Sciatic nerve (tissue), 2 donors: ENCODE results near the gene SBK3. TPM values are rescaled to one million over a fixed set of nuclear protein-coding genes. Genes with fewer than 3 reads are reported as not detected.
"Not testable (repeated sequence)": the region's sequence is repeated elsewhere in the genome, so short reads cannot be mapped to it uniquely, and the experiment has no call there.

Experiments used
- ATAC-seq: fragments of 200-7000 bp; cut with Tn5 transposase; one replicate; pipeline ENCODE4 v1.9.1; 2020; ENCODE audit warnings: mild to moderate bottlenecking, moderate library complexity
- DNase-seq: peaks from one replicate; pipeline ENCODE4 v3.0.0-alpha.2; 2020; ENCODE audit warnings: low spot score
- intact Hi-C: fragments of 100-400 bp; cut with DNase I; formaldehyde crosslinking; loops from one replicate; pipeline ENCODE4 v1.14.2; 2022
- total RNA-seq: library from RNA; stranded (reverse); fragmentation: NEBNext Ultra II Directional; extraction: Animal tissue kit (Norgen Biotek cat#: 25700); gene quantifications from one replicate; pipeline ENCODE4 v1.2.1, GENCODE V29; 2021
- donor health status: DM: no; HTN: no; CAD: no.
- donor health status: DM: no; HTN: no; CAD: no.

The SBK3 gene
- total RNA-seq, 1 donor from 2014 or later = 0.53 TPM

DNA sequence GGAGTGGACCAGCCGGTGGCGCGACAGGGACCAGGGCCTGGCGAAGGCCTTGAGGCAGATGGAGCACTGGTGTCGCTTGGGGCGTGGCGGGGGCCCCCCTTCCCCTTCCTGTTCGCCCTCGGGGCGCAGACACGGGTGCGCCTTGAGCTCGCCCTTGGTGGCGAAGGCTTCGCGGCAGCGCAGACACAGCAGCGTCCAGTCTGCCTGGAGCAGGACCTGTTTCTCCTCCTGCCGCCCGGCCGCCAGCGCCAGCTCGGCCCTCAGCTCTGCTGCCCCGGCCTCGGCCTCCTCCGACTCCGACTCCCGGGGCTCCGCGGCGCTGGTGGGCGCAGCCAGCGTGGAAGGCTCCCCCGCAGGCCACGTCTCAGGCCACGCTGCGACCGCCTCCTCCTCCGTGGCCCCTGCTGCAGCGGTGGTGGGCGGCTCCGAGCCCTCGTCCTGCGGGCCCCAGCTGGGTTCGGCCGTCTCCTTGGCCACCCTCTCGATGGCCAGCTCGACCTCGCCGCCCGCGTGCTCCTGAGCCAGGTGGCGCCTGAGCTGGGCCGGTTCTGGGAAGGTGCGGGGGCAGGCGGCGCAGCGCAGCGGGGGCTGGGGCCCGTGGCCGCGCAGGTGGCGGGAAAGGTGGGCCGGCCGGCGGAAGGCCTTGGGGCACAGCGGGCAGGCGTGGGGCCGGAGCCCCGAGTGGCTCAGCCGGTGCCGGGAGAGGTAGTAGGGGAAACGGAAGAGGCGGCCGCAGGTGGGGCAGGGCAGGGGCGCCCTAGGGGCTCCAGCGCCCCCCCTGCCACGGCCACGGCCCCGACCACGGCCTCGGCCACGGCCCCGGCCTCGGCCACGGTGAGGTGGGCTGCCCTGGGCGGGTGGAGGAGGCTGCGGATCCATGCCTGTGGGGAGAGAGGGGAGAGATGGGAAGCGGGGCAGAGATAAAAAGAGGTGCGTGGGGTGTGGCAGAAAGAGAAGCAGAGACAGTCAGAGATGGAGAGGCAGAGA is 33.7 kb upstream of the SBK3 start:
- ATAC-seq = no peak
- DNase-seq = no peak
- intact Hi-C loops = no loop called here

DNA sequence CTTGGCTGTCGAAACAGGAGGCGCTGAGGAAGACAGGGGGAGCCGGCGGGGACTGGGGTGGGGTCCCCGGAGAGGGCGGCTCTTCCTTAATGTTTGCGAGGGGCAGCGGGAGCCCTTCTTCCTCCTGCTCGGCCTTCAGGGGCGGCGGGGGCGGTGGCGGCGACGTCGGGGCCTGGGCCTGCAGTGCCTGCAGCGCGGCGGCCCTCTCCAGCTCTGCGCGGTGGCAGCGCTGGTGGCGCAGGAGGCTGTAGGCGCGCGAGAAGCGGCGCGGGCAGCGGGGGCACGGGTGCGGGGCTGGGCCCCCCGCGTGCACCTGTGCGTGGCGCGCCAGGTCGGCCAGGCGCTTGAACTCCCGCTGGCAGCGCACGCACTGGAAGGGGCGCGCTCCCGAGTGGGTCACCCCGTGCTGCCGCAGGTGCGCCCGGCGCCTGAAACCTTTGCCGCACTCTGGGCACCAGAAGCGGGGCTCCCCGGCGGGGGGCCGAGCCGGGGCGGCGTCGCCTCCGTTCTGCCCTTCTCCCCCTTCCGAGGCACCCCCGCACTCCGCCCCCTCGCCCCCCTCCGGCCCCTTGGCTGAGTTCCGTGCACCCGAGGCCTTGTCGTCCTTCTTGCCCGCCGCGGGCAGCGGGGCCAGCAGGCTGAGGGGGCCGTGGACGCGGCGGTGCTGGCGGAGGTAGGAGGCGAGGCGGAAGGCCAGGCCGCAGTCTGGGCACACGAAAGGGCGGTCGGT is 32.9 kb upstream of the SBK3 start:
- intact Hi-C loops = no loop called here
- DNase-seq (no peak), ATAC-seq (no peak)

DNA sequence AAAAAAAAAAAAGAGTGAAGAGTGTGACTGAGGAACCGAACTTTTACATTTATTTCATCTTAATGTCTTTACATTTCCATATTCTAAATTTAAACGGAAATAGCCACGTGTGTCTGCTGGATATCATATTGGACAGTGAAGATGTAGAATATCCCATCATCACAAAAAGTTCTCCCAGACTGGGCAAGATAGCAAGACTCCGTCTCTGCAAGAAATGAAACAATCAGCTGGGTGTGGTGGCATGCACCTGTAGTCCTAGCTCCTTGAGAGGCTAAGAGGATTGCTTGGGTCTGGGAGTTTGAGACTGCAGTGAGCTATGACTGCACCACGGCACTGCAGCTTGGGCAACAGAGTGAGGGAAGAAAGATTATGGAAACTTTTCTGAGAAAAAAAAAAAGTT is 31.4 kb upstream of the SBK3 start:
- intact Hi-C loops = no loop called here
- ATAC-seq (no peak), DNase-seq (no peak)

DNA sequence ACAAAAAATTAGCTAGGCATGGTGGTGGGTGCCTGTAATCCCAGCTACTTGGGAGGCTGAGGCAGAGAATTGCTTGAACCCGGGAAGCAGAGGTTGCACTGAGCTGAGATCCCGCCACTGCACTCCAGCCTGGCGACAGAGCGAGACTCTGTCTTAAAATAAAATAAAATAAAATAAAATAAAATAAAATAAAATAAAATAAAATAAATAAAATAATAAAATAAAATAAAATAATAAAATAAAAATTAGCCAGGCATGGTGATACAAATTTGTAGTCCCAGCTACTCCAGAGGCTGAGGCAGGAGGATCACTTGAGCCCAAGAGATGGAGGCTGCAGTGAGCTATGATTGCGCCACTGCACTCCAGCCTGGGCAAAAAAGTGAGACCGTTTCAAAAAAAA is 28.6 kb upstream of the SBK3 start:
- DNase-seq, ATAC-seq, intact Hi-C loops: not testable (repeated sequence)

DNA sequence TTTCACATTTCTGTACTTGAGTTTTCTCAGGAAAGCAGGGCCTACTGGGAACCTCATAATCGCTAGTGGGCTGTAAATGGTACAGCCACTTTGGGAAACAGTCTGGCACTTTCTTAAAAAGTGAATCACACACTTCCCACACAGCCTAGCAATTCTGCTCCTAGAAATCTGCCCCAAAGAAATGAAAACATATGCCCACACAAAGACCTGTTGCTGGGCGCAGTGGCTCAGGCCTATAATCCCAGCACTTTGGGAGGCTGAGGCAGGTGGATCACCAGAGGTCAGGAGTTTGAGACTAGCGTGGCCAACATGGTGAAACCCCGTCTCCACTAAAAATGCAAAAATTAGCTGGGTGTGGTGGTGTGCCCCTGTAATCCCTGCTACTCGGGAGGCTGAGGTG is 24.1 kb upstream of the SBK3 start:
- DNase-seq, ATAC-seq, intact Hi-C loops: not testable (repeated sequence)

DNA sequence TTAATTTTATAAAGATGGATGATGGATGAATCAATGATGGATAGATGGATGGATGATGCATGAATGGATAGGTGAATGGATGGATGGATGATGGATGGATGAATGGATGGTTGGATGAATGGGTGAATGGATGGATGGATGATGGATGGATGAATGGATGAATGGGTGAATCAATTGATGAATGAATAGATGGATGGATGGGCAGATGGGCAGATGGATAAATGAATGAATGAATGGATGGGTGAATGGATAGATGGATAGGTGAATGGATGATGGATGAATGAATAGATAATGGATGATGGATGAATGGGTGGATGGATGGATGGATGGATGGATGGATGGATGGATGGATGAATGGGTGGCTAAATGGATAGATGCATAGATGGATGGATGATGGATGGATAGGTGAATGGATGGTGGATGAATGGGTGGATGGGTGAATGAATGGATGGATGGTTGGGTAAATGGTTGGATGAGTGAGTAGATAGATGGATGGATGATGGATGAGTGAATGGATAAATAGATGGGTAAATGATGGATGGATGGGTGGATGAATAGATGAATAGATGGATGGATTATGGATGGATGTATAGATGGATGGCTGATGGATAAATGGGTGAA is 22.5 kb upstream of the SBK3 start:
- intact Hi-C loops = no loop called here
- DNase-seq (no peak), ATAC-seq (no peak)

DNA sequence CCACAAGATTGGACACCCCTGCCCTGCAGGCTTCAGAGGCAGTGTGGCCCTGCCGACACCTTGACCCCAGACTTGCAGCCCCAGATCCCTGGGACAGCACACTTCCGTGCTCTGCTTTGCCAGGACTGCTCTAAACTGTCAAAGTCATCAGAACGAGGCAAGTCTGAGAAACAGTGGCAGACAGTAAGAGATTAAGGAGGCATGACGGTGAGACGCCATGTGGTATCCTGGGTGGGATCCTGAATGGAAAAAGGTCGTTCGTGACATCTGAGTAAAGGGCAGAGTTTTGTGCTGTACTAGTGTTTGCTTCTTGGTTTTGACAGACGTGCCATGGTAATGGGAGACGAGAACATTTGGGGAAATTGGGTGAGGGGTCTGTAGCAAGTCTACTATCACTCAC is 21.5 kb upstream of the SBK3 start:
- intact Hi-C loops = no loop called here
- DNase-seq = no peak
- ATAC-seq = no peak

DNA sequence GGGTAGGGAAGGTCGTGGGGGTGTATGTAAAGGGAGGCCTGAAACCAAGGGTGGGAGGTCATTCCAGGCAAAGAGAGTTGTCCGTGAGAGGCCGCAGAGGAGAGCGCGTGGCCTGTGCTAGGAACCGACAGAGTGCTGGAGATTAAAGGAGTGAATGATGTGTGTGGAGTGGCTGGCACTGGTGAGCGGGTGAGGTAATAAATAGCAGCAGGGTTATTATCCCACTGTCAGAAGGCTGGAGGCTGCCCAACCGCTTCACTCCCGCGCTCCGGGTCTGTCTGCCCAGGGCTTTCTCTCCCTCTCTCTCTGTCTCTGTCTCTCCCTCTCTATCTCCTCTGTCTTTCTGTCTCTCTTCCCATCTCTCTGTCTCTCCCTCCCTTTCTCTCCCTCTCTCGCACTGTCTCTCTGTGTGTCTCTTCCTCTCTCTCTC is 17.9 kb upstream of the SBK3 start:
- DNase-seq (no peak), ATAC-seq (no peak)
- intact Hi-C loops = no loop called here

DNA sequence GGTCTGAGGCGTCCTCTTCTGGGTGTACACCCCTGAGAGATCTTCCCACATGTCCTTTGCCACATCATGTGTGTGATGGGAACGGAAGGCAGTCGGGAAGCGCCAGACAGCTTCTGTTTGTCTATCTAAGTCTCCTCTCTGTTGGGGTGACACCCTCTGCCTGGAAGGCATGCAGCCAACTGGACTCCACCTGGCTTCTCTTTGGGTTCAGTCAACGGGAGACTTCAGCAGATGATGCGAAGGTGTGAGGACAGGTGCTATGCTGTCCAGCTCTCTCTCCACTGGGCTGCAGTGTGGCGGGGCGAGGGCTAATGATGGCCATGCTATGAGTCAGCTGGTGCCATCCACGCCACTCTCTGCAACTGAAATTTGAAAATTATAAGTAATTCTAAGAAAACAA is 14.3 kb upstream of the SBK3 start:
- ATAC-seq (no peak), DNase-seq (no peak)
- intact Hi-C loops = no loop called here

DNA sequence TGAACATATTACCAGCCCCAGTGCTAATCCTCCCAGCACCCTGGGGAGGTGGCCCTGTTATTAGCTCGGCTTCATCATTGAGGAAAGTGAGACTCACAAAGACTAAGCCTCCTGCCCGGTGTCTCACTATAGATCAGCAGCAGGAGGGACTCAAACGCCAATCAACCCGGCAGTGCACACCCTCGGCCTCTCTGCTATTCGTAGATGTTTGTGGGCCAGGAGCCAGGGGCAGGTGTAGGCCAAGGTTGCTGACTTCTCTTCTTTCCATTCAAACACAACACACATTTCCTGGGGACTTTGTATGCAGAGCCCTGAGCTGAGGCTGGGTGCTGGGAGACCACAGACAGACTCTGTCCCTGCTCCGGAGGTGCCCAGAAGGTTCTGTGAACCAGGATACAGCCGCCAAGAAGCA is 9.4 kb upstream of the SBK3 start:
- intact Hi-C loops = no loop called here
- ATAC-seq (no peak), DNase-seq (no peak)

DNA sequence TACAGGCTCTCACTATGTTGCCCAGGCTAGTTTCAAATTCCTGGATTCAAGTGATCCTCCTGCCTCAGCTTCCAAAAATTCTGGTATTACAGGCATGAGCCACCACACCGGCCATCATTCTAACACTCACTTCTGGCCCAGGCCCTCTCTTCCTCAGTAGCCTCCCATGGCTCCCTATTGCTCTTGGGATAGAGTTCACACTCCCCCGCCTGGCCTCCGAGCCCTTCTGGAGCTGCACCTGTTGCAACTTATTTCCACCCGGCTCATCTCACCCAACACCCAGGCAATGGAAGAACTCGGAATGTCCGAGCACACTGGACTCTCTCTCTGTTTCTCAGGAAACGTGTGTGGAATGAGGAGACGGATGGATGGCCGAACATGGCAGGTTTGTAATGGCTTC is 9.0 kb upstream of the SBK3 start:
- ATAC-seq (no peak), DNase-seq (no peak)
- intact Hi-C loops = no loop called here

DNA sequence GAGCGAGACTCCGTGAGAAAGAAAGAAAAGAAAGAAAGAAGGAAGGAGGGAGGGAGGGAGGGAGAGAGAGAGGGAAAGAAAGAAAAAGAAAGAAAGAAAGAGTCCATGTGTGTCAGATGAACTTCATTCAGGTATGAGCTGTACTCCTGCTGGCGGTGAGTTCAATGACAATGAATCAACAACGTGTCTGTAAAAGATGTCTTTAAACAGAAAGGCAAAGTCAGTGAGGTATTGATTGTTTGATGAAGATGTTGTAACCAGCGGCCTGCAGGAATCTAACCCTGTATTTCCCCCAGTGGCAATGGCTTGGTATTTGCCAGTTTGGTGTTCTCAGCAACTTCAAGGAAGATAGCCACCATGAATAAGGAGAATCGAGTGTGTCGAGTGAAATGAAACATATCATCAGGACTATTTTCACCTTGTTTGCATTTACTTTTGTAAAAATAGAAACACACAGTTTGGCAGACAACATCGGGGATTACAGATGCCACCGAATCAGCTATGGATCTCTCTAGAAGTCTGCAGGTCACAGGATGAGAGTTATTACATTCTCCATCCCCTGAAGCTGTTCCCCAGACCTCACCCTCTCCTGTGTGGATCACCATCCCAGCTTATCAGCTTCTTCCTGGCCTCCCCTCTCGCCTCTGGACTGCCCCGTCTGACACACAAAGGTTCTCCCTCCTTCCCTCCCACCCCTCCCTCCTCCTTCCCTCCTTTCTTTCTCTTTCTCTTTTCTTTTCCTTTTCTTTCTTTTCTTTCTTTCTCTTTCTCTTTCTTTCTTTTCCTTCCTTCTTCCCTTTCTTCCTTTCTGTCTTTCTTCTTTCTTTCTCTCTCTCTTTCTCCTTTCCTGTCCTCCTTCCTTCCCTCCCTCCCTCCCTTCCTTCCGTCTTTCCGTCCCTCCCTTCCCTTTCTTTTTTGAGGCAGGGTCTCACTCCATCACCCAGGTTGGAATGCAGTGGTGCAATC is 8.2 kb upstream of the SBK3 start:
- no peak for ATAC-seq
- intact Hi-C loops = no loop called here
- DNase-seq = no peak

DNA sequence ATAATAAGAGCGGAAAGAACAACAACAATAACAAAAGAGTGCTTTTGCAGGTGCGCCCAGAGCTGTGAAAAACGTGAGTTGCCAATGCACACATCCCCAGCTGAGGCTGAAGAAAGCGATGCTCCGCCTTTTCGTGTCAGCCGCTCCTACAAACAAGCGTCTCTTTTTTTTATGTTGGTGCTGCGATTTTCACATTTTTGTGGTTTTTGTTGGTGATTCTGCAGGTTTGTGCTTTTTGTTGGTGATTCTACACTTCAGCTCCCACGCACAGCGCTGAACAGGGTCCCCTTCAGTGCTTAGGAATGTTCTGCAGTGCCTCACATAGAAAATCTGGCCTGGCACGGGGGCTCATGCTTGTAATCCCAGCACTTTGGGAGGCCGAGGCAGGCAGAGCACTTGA is 7.3 kb upstream of the SBK3 start:
- ATAC-seq (peak; percentile 34), DNase-seq (no peak)
- intact Hi-C loops = no loop called here

DNA sequence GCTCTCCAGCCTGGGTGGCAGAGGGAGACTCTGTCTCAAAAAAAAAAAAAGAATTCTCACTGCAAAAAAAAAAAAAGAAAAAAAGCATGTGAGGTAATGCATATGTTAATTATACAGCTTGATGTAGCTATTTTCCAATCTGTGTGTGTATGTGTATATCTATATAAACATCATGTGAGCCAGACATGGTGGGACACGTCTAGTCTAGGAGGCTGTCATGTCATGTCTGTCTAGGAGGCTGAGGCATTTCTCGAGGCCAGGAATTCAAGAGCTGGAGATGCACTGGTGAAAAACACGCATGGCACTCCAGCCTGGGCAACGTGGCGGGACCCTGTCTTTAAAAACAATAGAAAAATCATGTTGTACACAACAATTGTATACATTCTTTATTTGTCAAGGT is 6.9 kb upstream of the SBK3 start:
- no peak for ATAC-seq
- no peak for DNase-seq
- intact Hi-C loops = no loop called here

DNA sequence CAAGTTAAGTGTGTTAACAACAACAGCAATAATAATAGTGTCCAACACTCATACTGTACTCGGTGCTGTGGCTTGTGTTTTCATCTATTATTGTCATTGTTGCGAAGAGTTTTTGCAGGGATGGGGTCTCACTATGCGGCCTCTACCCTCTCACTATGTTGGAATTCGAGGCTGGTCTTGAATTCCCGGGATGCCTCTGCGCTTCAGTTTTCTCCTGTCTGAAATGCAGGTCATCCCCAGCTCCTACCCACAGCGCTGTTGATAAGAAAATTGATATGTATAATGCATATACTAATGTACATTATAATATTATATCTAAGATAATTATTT is 4.9 kb upstream of the SBK3 start:
- DNase-seq = no peak

DNA sequence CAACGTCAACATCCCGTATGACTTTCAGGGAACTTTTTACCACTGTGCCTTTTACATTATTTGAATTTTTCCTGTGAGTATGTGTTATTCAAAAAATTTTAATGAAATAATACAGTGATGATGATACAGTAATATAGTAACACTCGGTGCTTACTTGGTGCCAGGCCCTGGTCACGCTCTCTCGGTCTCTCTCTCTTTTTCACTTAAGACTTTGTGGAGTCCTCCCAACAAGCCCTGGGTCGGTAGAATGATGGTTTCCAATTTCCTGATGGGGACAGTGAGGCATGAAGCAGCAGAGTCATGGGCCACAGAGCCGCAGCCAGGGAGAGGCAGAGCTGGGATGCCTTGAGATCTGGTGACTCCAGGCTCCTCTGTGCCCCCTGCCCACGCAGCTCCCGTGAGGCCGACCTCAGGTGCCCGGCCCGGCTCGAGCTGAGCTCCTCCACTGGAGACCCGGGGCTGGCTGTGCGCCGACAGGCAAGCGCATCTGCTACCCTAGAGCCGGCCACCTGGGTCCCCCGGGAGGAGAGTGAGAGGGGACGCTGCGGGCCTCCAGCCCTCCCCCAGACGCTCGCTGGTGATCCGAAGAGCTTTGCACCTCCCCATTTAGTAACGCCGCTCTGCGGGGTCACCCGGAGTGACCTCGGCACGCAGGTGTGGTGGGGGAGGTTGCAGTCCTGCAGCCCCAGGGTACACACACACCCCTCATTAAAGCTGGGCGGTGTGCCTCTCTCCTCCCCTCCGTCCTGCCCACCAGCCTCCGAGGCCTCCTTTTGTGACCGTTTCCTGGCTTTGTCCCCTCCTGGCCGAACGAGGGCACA is 4.4 kb upstream of the SBK3 start:
- DNase-seq = no peak
- intact Hi-C loops = no loop called here
- no peak for ATAC-seq

More for the DNA sequence above, 4.9 kb upstream of the SBK3 start:
- intact Hi-C loops = no loop called here
- no peak for ATAC-seq

DNA sequence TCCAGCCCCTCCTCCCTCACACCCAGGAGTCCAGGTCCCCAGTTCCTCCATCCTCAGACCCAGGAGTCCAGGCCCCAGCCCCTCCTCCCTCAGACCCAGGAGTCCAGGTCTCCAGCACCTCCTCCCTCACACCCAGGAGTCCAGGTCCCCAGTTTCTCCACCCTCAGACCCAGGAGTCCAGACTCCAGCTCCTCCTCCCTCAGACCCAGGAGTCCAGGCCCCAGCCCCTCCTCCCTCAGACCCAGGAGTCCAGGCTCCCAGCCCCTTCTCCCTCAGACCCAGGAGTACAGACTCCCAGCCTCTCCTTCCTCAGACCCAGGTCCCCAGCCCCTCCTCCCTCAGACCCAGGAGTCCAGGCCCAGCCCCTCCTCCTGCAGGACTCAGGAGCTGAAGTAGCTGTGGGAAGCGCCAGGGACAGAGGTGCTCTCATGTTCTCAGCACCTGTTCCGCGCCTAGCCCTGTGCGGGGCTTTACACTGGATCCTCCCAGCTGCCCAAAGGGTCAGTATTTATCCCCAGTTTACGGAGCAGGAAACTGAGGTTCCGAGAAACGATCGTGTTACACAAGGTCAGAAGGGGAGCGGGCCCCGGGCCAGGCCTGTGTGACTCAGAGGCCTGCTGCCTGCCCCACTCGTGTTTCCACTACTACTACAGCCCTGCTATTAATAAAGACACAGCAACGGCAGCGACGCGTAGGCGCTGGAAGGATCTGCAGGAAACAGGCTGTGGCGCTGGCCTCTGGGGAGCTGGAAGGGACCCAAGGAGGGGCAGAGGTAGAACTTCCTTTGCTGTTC is 1.7 kb upstream of the SBK3 start:
- intact Hi-C loops = no loop called here

More for the DNA sequence above, 1.7 kb upstream of the SBK3 start:
- DNase-seq (peak; percentile 79), ATAC-seq (peak; percentile 81)
